Measurements from ENCODE around the gene ACOT7.

- no peak for TF ChIP-seq CTCF (IDR thresholded peaks at IDR 0.05)
- no peak for TF ChIP-seq POLR2A (IDR thresholded peaks at IDR 0.05)
Measured at GRCh38 chr1:6367381-6368012, 26.1 kb downstream of the ACOT7 start.
